Tibial nerve (tissue), 4 donors: ENCODE results near the gene CD2AP.

Source experiments
- EP300 ChIP-seq, 2 donors: sonication (generic); formaldehyde crosslinking; IDR thresholded peaks; one replicate each; pipeline ENCODE4 v1.6.1; 2017; ENCODE audit warnings: antibody characterized with exemption in 2 of 2, mild to moderate bottlenecking in 1 of 2
- POLR2A ChIP-seq, 2 donors: fragments of 450-650 bp; IDR thresholded peaks; one replicate each; pipeline ENCODE4 v1.6.1; 2017; ENCODE audit warnings: antibody characterized with exemption in 2 of 2, mild to moderate bottlenecking in 2 of 2, moderate library complexity in 2 of 2
- TF ChIP-seq, protein P1 (sequence below), 5 experiments: fragments of 200-600 bp in 3 of 5; fragments of 450-650 bp in 2 of 5; sonication (generic) in 3 of 5; IDR thresholded peaks; one replicate each; pipeline ENCODE4 v1.5.1; 2016 to 2019; ENCODE audit warnings: antibody characterized with exemption in 5 of 5, mild to moderate bottlenecking in 3 of 5, moderate library complexity in 2 of 5

DNA sequence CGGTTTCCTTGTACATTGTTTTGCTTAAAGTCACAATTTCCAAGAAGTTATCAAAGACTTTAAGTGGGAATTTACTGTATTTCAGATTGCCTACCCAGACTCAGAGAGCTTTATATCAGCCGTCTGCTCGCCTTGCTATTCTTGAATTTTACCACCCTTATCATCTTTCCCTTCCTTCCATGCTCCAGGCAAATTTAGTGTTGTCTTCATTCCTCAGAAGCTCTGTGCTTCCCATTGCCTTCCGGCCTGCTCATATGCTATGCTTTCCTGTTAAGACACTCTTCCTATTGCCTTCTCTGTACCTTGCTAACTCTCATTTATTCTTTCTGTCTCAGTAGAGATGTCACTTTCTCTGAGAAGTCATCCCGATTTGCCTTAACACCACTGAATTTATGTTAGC, 52.1 kb downstream of the CD2AP start:
- TF ChIP-seq, protein P1, sequence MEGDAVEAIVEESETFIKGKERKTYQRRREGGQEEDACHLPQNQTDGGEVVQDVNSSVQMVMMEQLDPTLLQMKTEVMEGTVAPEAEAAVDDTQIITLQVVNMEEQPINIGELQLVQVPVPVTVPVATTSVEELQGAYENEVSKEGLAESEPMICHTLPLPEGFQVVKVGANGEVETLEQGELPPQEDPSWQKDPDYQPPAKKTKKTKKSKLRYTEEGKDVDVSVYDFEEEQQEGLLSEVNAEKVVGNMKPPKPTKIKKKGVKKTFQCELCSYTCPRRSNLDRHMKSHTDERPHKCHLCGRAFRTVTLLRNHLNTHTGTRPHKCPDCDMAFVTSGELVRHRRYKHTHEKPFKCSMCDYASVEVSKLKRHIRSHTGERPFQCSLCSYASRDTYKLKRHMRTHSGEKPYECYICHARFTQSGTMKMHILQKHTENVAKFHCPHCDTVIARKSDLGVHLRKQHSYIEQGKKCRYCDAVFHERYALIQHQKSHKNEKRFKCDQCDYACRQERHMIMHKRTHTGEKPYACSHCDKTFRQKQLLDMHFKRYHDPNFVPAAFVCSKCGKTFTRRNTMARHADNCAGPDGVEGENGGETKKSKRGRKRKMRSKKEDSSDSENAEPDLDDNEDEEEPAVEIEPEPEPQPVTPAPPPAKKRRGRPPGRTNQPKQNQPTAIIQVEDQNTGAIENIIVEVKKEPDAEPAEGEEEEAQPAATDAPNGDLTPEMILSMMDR (IDR thresholded peaks at IDR 0.05): no peak
- TF ChIP-seq EP300 (IDR thresholded peaks at IDR 0.05) (no peak), POLR2A (IDR thresholded peaks at IDR 0.05) (no peak)
